ENCODE measurements around the gene PSPC1. TPM values are rescaled to one million over a fixed set of nuclear protein-coding genes. Genes with fewer than 3 reads are reported as not detected.

PSPC1 gene
- total RNA-seq, 1 donor from 2014 or later = 42.3 TPM

DNA sequence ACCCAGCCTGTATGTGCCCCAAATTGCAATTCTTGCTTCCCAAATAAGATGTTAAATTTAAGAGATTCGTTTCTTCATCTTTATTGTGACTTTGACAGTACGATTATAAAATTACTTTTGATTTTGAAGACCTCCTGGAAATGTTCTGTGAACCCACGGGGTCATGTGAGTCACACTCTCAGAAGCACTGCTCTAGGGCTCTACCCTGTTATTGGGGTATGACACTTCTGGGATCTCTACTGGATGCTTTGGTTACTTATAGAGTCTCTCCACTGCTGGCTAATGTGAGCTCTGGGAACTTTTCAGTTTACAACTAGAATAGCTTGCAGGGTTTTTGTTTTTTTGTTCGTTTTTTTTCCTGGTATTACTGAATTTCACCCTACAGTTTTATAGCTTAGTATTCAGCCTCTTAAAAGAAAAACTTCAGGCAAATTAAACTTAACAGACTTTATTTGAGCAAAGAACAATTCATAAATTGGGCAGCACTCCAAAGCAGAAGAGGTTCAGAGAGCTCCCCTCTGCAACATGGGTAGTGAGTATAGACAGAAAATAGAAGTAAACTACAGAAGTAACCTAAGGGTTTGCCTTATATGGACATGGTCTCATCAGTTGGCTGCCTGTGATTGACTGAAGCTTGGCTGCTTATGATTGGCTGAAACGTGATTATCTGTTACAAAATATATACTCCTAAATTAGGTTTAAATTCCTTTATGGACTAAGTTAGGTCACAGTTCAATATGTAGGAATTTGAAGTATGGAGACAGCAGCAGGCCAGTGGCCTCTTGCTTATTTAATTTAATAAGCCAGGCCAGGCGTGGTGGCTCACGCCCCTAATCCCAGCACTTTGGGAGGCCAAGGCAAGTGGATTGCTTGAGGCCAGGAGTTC lies 28.5 kb upstream of the PSPC1 start:
- no peak for DNase-seq (ENCODE audit: low read depth)
- TF ChIP-seq CTCF (IDR thresholded peaks at IDR 0.05; ENCODE audit: insufficient read depth, low read length, poor library complexity, severe bottlenecking) = no peak
- no peak overlapping the region for H3K4me3 ChIP-seq (ENCODE audit: low read depth, low read length)
- H3K27me3 ChIP-seq (ENCODE audit: control insufficient read depth, insufficient read depth, low read length) = no peaks in the 10 kb centered on the region
- H3K36me3 ChIP-seq (ENCODE audit: control insufficient read depth, insufficient read depth, low read length) = no peaks in the 10 kb centered on the region

DNA sequence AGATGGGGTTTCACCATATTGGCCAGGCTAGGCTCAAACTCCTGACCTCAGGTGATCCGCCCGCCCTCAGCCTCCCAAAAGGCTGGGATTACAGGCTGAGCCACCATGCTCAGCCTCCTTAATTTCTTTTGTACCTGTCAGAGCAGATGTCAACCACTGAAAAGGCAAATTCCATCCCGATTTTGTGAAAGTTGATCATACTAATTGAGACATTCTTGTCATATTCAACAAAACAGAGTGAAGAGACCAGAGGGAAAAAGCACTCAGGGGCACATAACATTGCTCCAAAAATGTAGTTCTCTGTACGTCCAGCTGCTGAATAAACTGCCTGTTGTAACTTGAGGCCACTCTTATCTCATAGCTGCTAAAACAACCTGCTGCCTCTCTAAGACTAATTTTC lies 27.4 kb upstream of the PSPC1 start:
- Histone ChIP-seq H3K36me3 (ENCODE audit: control insufficient read depth, insufficient read depth, low read length) (no peaks in the 10 kb centered on the region), H3K27me3 (ENCODE audit: control insufficient read depth, insufficient read depth, low read length) (no peaks in the 10 kb centered on the region), H3K4me3 (ENCODE audit: low read depth, low read length) (no peak overlapping the region)
- DNase-seq (ENCODE audit: low read depth) = no peak
- no peak for TF ChIP-seq CTCF (IDR thresholded peaks at IDR 0.05; ENCODE audit: insufficient read depth, low read length, poor library complexity, severe bottlenecking)

DNA sequence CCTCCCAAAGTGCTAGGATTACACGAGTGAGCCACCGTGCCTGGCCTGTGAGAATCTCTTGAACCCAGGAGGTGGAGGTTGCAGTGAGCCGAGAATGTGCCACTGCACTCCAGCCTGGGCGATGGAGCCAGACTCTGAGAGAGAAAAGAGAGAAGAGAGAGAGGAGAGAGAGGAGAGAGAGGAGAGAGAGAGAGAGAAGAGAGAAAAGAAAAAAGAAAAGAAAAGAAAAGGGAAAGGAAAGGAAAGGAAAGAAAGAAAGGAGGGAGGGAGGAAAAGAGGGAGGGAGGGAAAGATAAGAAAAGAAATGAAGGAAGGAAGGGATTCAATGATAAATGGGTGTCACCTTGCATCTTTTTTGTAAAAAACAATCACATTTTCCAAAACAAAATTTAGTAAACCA lies 23.0 kb upstream of the PSPC1 start:
- TF ChIP-seq CTCF (IDR thresholded peaks at IDR 0.05; ENCODE audit: insufficient read depth, low read length, poor library complexity, severe bottlenecking) = no peak
- Histone ChIP-seq H3K36me3 (ENCODE audit: control insufficient read depth, insufficient read depth, low read length) (no peaks in the 10 kb centered on the region), H3K4me3 (ENCODE audit: low read depth, low read length) (no peak overlapping the region), H3K27me3 (ENCODE audit: control insufficient read depth, insufficient read depth, low read length) (no peaks in the 10 kb centered on the region)
- DNase-seq (ENCODE audit: low read depth) = no peak

GRCh38 chr13:19795956-19796355 lies 13.2 kb upstream of the PSPC1 start:
- H3K27me3 ChIP-seq (ENCODE audit: control insufficient read depth, insufficient read depth, low read length) = no peaks in the 10 kb centered on the region
- TF ChIP-seq CTCF (IDR thresholded peaks at IDR 0.05; ENCODE audit: insufficient read depth, low read length, poor library complexity, severe bottlenecking) = no peak
- H3K36me3 ChIP-seq (ENCODE audit: control insufficient read depth, insufficient read depth, low read length) = no peaks in the 10 kb centered on the region
- DNase-seq (ENCODE audit: low read depth) = no peak
- H3K4me3 ChIP-seq (ENCODE audit: low read depth, low read length) = no peak overlapping the region

DNA sequence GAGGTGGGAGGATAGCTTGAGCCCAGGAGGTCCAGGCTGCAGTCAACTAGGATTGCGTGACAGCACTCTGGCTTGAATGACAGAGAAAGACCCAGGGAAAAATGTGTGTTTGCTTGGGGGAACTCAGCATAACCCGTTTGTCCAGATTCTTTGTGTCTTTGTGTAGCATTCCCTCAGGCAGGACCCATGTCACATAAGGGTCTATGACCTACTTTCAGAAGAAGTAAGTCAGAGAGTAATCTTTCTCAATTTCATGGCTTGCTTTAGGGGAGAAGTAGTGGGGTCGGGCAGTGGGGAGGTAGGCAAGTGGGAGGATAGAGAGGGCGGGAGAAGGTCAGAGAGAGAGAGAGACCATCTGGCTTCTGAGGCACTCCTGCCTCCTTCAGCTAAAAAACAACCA lies 11.9 kb upstream of the PSPC1 start:
- no peak for TF ChIP-seq CTCF (IDR thresholded peaks at IDR 0.05; ENCODE audit: insufficient read depth, low read length, poor library complexity, severe bottlenecking)
- no peaks in the 10 kb centered on the region for H3K27me3 ChIP-seq (ENCODE audit: control insufficient read depth, insufficient read depth, low read length)
- H3K4me3 ChIP-seq (ENCODE audit: low read depth, low read length) = no peak overlapping the region
- no peak for DNase-seq (ENCODE audit: low read depth)
- no peaks in the 10 kb centered on the region for H3K36me3 ChIP-seq (ENCODE audit: control insufficient read depth, insufficient read depth, low read length)

Measured in kidney epithelial cell (primary cell).